Measurements from ENCODE around the gene RPS19BP1.
"Not testable (repeated sequence)": the region's sequence is repeated elsewhere in the genome, so short reads cannot be mapped to it uniquely, and the experiment has no call there.

The RPS19BP1 gene

GRCh38 chr22:39527481-39527961, 5.0 kb downstream of the RPS19BP1 start:
- peak in 1 of 2 experiments; percentile 36 for DNase-seq

DNA sequence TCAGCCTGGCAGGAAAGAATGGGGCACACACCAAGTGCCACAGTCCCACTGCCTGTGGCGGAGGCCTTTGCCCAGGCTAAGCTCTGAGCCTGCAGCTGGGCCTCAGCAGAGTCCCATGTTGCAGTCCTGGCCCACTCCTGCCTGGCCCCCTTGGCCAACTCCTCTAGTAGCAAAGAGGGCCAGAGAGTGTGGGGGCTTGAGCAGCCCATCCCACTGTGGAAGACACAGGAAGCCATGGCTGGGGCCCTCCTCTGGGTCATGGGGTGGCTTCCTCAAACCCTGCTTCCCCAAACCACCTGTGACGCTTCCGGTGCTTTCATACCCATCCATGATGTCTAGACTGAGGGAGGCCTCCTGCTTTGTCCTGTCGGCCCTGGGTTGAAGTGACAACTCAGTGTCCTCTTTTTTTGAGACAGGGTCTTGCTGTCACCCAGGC, 5.8 kb downstream of the RPS19BP1 start:
- no peak for DNase-seq

GRCh38 chr22:39525658-39525975, 6.9 kb downstream of the RPS19BP1 start:
- DNase-seq = no peak

GRCh38 chr22:39524753-39525657, 7.5 kb downstream of the RPS19BP1 start:
- DNase-seq = no peak

DNA sequence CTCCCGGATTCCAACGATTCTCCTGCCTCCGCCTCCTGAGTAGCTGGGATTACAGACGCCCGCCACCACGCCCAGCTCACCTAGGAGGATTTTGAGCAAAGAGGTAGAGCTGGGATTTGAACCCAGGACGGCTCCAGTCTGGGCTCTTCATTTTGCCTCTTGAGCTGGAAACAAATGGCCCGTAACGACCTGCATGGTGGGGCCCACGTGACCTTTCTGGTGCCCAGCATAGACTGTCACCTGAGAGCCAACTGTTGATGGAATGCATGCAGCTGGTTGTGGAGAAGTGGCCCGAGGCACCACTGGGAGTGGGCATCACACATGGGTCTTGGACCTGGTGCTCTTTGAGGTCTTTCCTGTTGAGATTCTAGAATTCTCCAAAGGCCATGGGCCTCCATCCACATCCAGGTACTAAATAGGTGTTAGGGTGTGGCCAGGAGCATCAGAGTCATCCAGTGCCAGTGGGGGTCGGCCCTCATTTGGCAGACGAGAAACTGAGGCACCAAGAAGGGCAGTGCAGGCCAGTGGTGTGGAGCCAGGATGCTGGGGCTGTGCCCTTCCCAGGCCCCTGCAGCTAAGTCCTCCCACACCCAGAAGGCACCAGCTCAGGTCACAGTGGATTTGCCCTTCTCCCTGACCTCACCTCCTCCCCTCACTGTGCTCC, 8.3 kb downstream of the RPS19BP1 start:
- DNase-seq = peak in 1 of 2 experiments; percentile 14

GRCh38 chr22:39522567-39523300, 9.8 kb downstream of the RPS19BP1 start:
- DNase-seq = peak in 1 of 2 experiments; percentile 52

GRCh38 chr22:39522091-39522490, 10.5 kb downstream of the RPS19BP1 start:
- not testable (repeated sequence) for DNase-seq

- DNase-seq = not testable (repeated sequence)
Measured at GRCh38 chr22:39521106-39521885, 11.3 kb downstream of the RPS19BP1 start.

DNA sequence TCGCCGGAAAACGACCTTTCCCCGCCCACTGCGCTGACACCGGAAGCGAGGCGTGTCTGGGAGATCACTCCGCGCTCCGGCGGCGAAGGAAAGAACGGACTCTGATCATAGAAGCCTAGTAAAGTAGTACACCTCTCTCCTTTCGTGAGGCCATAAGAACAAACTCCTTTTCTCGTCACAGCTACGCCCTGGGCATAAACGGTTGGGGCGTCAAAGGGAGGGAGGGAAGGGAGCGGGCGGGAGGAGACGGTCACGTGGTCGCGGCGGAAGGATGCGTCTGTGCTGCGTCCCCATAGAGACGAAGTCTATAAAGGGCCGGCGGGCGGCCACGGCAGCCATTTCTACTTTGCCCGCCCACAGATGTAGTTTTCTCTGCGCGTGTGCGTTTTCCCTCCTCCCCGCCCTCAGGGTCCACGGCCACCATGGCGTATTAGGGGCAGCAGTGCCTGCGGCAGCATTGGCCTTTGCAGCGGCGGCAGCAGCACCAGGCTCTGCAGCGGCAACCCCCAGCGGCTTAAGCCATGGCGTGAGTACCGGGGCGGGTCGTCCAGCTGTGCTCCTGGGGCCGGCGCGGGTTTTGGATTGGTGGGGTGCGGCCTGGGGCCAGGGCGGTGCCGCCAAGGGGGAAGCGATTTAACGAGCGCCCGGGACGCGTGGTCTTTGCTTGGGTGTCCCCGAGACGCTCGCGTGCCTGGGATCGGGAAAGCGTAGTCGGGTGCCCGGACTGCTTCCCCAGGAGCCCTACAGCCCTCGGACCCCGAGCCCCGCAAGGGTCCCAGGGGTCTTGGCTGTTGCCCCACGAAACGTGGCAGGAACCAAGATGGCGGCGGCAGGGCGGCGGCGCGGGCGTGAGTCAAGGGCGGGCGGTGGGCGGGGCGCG, 12.1 kb downstream of the RPS19BP1 start, which contains the start of gene ATF4:
Gene ATF4 (plus strand): TSS at position 337 of the 880 bp plus-strand sequence. CDS start 884 bp downstream, outside the sequence.
- DNase-seq = peak in 1 of 2 experiments; percentile 90

DNA sequence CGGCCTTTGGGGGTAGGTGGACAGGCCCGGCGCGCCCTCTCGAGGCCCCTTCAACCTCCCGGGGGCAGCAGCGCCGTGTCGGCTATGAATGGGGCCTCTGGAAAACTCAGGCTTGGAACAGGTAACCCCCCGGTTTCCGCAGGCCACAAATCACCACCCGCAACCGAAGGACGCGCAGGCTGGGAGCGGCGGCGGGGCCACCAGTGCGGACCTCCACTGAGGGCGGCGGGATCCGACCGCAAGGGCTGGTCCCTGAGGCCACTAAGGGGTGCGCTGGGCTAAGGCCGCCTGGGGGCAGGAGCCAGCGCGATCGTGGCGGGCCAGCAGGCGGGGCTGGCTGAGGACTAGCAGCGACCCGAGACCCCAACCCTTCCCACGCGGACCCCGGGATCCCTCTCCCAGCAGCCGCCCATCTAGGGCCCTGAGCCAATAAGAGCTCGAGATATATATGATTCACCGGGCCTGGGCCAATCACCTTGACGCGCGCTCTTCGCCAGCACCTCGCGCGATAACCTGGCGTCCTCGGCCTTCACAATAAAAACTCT, 12.8 kb downstream of the RPS19BP1 start:
- peak; percentile 94 to 97 for DNase-seq

- peak in 1 of 2 experiments; percentile 50 for DNase-seq
Measured at GRCh38 chr22:39518996-39519680, 13.4 kb downstream of the RPS19BP1 start.

DNA sequence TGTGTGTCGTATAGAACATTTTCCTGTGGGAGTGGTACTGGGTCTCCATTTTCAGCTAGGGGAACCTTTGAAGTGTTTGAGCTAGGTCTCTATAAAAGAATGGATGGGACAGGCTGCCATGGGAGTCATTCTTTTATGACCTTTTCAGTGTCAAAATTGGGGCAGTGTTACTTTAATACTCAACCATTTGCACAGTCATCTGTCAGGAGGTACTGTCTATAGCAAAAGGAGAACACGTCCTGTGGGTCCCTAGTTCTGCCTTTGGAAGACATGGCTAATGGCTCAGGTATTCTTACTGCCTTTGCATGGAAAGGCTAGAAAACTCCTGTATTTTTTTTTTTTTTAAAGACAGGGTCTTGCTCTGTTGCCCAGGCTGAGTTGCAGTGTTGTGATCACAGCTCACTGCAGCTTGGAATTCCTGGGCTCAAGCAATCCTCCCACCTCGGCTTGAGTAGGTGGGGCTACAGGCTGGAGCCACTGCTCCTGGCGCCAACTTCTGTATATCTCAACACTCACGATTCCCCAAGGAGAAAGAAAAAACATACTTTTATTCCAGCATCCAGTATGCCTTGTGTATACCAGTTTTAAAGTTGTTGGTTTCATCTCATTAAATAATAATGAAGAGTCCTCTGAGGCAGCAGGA, 14.3 kb downstream of the RPS19BP1 start:
- DNase-seq = no peak

DNA sequence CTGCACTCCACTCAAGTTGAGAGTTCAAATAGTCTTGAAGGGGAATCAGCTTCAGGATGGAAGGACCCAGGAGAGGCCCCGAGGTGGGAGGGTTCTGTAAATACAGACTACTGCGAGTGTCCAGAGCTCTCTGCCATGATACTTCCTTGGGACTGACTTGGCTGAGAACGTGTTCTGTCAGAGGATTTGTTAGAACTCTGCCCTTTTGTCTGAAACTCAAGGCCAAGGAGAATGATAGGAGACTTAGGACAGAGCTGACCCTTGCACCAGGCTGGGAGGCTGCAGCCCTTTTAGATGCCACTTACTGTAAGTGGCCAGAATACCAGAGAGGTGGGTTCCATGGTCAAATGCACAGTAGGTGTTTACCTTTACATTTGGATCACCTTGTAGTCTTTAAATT, 15.1 kb downstream of the RPS19BP1 start:
- no peak for DNase-seq

- no peak for DNase-seq
Measured at GRCh38 chr22:39515266-39516050, 17.1 kb downstream of the RPS19BP1 start.

DNA sequence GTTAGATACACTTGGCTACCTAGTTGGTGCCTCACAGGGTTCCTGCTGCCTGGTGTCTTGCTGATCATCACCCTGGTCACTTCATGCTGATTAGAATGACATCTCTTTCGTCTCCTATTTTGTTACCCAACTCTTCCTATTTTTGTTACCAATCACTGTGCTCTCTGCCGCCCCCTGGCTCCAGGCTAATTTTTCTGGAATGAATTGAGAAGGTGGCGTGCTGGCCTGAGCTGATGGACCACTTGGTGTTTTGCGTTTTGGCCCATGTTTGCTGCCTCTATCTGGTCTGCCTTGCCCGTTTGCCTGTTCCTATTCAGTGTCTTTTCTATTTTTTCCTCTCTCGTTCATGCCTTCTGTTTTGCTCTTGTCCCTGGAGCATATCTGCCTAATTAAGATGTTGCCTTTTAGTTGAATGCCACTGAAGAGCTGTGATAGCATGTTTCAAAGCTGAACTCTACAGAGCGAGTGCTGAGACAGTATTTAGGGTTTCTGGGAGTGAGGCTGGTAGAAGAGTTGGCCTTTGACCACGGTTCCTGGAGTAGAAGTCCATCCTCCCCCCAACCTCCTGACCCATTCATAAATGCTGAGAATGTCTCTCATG, 18.1 kb downstream of the RPS19BP1 start:
- DNase-seq = peak in 1 of 2 experiments; percentile 30

GRCh38 chr22:39513791-39514190, 18.8 kb downstream of the RPS19BP1 start:
- no peak for DNase-seq

DNA sequence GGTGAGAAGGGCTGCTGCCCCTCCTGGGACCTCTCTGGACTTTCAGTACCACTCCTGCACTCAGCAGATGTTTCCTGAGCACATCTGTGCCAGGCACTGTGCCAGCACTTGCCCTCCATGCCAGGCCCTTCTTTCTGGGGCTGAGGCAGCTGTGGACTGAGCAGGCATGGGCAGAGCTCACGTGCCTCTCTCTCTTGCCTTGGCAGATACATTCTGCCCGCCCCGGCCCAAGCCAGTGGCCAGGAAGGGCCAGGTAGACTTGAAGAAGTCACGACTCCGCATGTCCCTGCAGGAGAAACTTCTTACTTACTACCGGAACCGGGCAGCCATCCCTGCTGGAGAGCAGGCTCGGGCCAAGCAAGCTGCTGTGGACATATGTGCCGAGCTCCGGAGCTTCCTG, 20.5 kb downstream of the RPS19BP1 start:
- no peak for DNase-seq

DNA sequence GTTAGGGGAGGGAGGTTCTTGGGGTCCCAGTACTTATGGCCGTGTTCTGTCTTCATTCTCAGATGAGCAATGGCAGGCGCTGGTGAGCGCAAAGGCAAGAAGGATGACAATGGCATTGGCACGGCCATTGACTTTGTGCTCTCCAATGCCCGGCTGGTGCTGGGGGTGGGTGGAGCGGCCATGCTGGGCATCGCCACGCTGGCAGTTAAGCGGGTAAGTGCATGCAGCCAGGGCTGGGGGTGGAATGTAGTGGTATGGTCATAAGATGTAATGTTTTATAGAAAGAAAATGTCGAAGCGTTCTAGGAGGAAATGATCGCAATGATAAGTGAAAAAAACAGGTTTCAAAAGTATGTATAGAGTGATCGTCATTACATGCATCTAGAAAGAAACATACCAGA, 21.3 kb downstream of the RPS19BP1 start:
- DNase-seq = no peak
